ENCODE results near the gene KYNU.
"Not testable (repeated sequence)": the region's sequence is repeated elsewhere in the genome, so short reads cannot be mapped to it uniquely, and the experiment has no call there.

The KYNU gene

GRCh38 chr2:142872882-142873724 lies 4.4 kb upstream of the KYNU start:
- DNase-seq: no peak

- DNase-seq: no peak
Measured at GRCh38 chr2:142873831-142874287, 3.6 kb upstream of the KYNU start.

GRCh38 chr2:142874293-142874814 lies 3.1 kb upstream of the KYNU start:
- DNase-seq: peak; percentile 33

GRCh38 chr2:142875010-142875409 lies 2.5 kb upstream of the KYNU start:
- DNase-seq: no peak

GRCh38 chr2:142875652-142876051 lies 1.8 kb upstream of the KYNU start:
- DNase-seq: no peak

- DNase-seq: no peak
Measured at GRCh38 chr2:142876423-142876822, 1.0 kb upstream of the KYNU start.

- no peak for DNase-seq
Measured at GRCh38 chr2:142878031-142878678, 691 bp downstream of the KYNU start.

GRCh38 chr2:142879151-142879550 lies 1.7 kb downstream of the KYNU start:
- DNase-seq: no peak

- no peak for DNase-seq
Measured at GRCh38 chr2:142880279-142880678, 2.8 kb downstream of the KYNU start.

GRCh38 chr2:142881619-142882018 lies 4.2 kb downstream of the KYNU start:
- no peak for DNase-seq

- not testable (repeated sequence) for DNase-seq
Measured at GRCh38 chr2:142882500-142882899, 5.0 kb downstream of the KYNU start.

- no peak for DNase-seq
Measured at GRCh38 chr2:142883526-142883925, 6.1 kb downstream of the KYNU start.

GRCh38 chr2:142885543-142885942 lies 8.1 kb downstream of the KYNU start:
- no peak for DNase-seq

- no peak for DNase-seq
Measured at GRCh38 chr2:142892715-142893114, 15.3 kb downstream of the KYNU start.

GRCh38 chr2:142893241-142893640 lies 15.8 kb downstream of the KYNU start:
- no peak for DNase-seq

- no peak for DNase-seq
Measured at GRCh38 chr2:142897807-142898206, 20.3 kb downstream of the KYNU start.

- not testable (repeated sequence) for DNase-seq
Measured at GRCh38 chr2:142900327-142900726, 22.9 kb downstream of the KYNU start.

GRCh38 chr2:142901780-142902179 lies 24.3 kb downstream of the KYNU start:
- DNase-seq: no peak

GRCh38 chr2:142903726-142904125 lies 26.3 kb downstream of the KYNU start:
- DNase-seq: not testable (repeated sequence)

GRCh38 chr2:142907653-142908052 lies 30.2 kb downstream of the KYNU start:
- DNase-seq: no peak

- DNase-seq: no peak
Measured at GRCh38 chr2:142914507-142915313, 37.2 kb downstream of the KYNU start.

GRCh38 chr2:142915502-142915901 lies 38.0 kb downstream of the KYNU start:
- no peak for DNase-seq

GRCh38 chr2:142918624-142919023 lies 41.2 kb downstream of the KYNU start:
- peak; percentile 6 for DNase-seq
